OCI-LY3 (cell line): ENCODE results near the gene ARHGEF11.

Experiments
- H2AFZ ChIP-seq: fragments of 200-600, 300-600 bp; shearing (Covaris generic); 2 replicates; pipeline ENCODE4 v1.6.0; 2014; ENCODE audit warnings: antibody characterized with exemption, low read depth, low read length
- H3K27ac ChIP-seq: fragments of 200-600, 300-600 bp; sonication (generic); 2 replicates; pipeline ENCODE4 v1.5.1; 2014; ENCODE audit warnings: mild to moderate bottlenecking, low read length, moderate library complexity, mixed read lengths
- H3K27me3 ChIP-seq: fragments of 200-600, 300-600 bp; sonication (generic); 2 replicates; pipeline ENCODE4 v1.6.1; 2014; ENCODE audit warnings: low read depth, low read length, mixed read lengths
- H3K36me3 ChIP-seq: fragments of 200-600, 300-600 bp; sonication (generic); replicated peaks from 2 replicates; pipeline ENCODE3; 2014; ENCODE audit warnings: low read depth, low read length, mixed read lengths
- H3K4me1 ChIP-seq: fragments of 300-600, 200-600 bp; sonication (generic); 2 replicates; pipeline ENCODE4 v1.6.1; 2014; ENCODE audit warnings: low read length, mixed read lengths
- H3K4me2 ChIP-seq: fragments of 200-600, 300-600 bp; sonication (generic); 2 replicates; pipeline ENCODE4 v1.6.1; 2014; ENCODE audit warnings: low read length, mixed read lengths
- H3K4me3 ChIP-seq: fragments of 300-600, 200-600 bp; sonication (generic); 2 replicates; pipeline ENCODE4 v1.5.1; 2014; ENCODE audit warnings: antibody characterized with exemption, mild to moderate bottlenecking, low read length, moderate library complexity
- H3K79me2 ChIP-seq: fragments of 300-600, 200-600 bp; shearing (Covaris generic); 2 replicates; pipeline ENCODE4 v1.6.1; 2014; ENCODE audit warnings: mild to moderate bottlenecking, low read length, mixed read lengths
- H3K9ac ChIP-seq: fragments of 300-600, 200-600 bp; shearing (Covaris generic); 2 replicates; pipeline ENCODE4 v1.6.0; 2014; ENCODE audit warnings: mild to moderate bottlenecking, low read length, moderate library complexity
- H3K9me3 ChIP-seq: fragments of 200-600, 300-600 bp; shearing (Covaris generic); 2 replicates; pipeline ENCODE4 v1.6.1; 2014; ENCODE audit warnings: low read length, mixed read lengths; ENCODE audit not compliant: insufficient read depth
- H4K20me1 ChIP-seq: fragments of 200-600, 300-600 bp; sonication (generic); 2 replicates; pipeline ENCODE4 v1.6.1; 2016; ENCODE audit warnings: low read length, mixed read lengths; ENCODE audit not compliant: insufficient read depth
- EZH2phosphoT487 ChIP-seq: fragments of 200-600 bp; shearing (Covaris generic); IDR thresholded peaks from 2 replicates; pipeline ENCODE4 v1.6.1; 2018; ENCODE audit warnings: antibody characterized with exemption, mixed run types, low read depth
- TF ChIP-seq, protein P1 (sequence below): fragments of 200-600, 300-600 bp; sonication (generic); IDR thresholded peaks from 2 replicates; pipeline ENCODE4 v1.5.1; 2014; ENCODE audit warnings: antibody characterized with exemption, low read length, low read depth

The ARHGEF11 gene

DNA sequence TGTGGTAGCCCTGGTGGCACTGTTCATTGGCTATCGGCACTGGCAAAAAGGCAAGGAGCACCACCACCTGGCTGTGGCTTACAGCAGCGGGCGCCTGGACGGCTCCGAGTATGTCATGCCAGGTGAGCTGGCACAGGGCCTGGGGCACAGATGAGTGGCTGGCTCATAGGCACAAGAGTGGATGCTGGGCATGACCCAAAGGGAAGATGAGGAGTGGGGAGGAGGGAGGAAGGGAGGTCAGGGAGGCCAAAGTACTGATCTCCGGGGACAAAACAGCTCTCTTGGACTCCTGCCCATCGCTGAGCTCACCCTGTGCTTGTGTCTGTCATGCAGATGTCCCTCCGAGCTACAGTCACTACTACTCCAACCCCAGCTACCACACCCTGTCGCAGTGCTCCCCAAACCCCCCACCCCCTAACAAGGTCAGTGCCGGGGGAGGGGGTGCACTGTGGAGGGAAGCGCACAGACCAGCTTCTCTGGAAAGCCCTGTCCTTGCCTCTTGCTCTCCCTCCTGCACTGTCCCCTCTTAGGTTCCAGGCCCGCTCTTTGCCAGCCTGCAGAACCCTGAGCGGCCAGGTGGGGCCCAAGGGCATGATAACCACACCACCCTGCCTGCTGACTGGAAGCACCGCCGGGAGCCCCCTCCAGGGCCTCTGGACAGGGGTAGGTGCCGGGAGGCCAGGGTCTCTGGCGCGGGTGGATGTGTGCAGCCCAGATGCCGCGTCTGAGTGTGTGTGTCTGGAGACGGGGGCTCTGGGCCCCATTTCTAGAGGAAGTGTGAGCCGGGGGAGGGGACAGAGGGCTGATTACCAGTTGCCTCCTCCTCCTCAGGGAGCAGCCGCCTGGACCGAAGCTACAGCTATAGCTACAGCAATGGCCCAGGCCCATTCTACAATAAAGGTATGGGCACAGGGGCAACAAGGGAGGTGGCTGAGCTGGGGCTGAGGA, 132.4 kb downstream of the ARHGEF11 start:
- H3K79me2 ChIP-seq, result no peaks in the 10 kb centered on the region
- H4K20me1 ChIP-seq, result no peaks in the 10 kb centered on the region
- H2AFZ ChIP-seq, result no peak overlapping the region
- no peak overlapping the region for H3K9ac ChIP-seq
- H3K27ac ChIP-seq, result no peak overlapping the region
- H3K36me3 ChIP-seq, result no peaks in the 10 kb centered on the region
- H3K4me2 ChIP-seq, result no peak overlapping the region
- H3K4me1 ChIP-seq, result peaks cover 2% of the 10 kb centered on the region; the same call in 1 of the 2 replicates
- H3K27me3 ChIP-seq, result no peaks in the 10 kb centered on the region; the same call in 1 of the 2 replicates
- no peak overlapping the region for H3K4me3 ChIP-seq
- no peaks in the 10 kb centered on the region for H3K9me3 ChIP-seq
- TF ChIP-seq EZH2phosphoT487, result no peak
- TF ChIP-seq, protein P1, sequence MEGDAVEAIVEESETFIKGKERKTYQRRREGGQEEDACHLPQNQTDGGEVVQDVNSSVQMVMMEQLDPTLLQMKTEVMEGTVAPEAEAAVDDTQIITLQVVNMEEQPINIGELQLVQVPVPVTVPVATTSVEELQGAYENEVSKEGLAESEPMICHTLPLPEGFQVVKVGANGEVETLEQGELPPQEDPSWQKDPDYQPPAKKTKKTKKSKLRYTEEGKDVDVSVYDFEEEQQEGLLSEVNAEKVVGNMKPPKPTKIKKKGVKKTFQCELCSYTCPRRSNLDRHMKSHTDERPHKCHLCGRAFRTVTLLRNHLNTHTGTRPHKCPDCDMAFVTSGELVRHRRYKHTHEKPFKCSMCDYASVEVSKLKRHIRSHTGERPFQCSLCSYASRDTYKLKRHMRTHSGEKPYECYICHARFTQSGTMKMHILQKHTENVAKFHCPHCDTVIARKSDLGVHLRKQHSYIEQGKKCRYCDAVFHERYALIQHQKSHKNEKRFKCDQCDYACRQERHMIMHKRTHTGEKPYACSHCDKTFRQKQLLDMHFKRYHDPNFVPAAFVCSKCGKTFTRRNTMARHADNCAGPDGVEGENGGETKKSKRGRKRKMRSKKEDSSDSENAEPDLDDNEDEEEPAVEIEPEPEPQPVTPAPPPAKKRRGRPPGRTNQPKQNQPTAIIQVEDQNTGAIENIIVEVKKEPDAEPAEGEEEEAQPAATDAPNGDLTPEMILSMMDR, result no peak

DNA sequence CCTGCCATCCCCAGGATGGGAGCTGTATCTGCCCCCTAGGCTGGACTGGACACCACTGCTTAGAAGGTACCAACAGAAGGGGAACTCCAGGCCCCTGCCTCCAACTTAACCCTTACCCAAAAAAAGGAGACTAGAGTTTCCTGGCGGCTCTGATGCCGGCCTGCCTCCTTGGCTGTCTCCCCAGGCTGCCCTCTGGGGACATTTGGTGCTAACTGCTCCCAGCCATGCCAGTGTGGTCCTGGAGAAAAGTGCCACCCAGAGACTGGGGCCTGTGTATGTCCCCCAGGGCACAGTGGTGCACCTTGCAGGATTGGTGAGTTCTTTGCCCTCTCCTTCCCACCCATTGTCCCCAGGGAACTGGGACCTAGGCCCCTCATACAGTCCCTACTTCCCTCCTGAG, 133.2 kb downstream of the ARHGEF11 start:
- no peaks in the 10 kb centered on the region for H3K27me3 ChIP-seq
- H2AFZ ChIP-seq, result no peak overlapping the region
- H3K27ac ChIP-seq, result no peak overlapping the region
- no peaks in the 10 kb centered on the region for H3K9me3 ChIP-seq
- H3K9ac ChIP-seq, result no peak overlapping the region
- H3K4me1 ChIP-seq, result peaks cover 5% of the 10 kb centered on the region; the same call in 1 of the 2 replicates
- no peaks in the 10 kb centered on the region for H4K20me1 ChIP-seq
- H3K36me3 ChIP-seq, result no peaks in the 10 kb centered on the region
- TF ChIP-seq, protein P1, result no peak
- no peak for TF ChIP-seq EZH2phosphoT487
- no peaks in the 10 kb centered on the region for H3K79me2 ChIP-seq
- H3K4me2 ChIP-seq, result no peak overlapping the region
- no peak overlapping the region for H3K4me3 ChIP-seq

DNA sequence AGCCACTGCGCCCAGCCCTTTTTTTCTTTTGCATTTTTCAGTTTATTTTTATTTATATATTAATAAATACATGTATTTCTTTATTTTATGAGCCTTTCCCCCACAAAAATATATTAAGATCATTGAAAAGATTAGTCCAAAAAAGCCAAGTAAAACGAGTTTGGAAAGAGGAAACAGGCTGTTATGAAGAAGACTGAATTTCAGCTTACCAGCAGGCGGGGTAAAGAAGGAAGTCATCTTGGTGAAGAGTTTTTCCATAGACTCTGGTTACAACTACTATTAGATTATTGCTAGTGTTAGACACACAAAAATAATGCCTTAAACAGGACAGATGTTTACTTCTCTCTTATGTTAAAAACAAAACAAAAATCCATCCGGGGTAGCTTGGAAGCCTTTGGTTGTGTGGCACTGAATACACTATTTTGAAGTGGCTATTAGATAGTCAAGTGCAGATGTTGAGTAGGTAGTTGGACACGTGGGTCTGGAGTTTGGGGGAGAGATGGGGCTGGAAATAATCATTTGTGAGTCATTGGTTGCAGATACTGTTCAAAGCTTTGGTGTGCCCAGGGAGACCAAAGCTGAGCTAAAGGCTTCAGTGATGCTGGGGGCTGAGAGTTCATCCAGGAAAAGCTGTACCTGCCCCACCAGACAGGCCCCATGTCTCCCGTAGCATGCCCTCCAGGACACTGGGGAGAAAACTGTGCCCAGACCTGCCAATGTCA, 133.8 kb downstream of the ARHGEF11 start:
- H3K4me3 ChIP-seq, result no peak overlapping the region
- no peak overlapping the region for H3K27ac ChIP-seq
- peaks cover 9% of the 10 kb centered on the region; the same call in 1 of the 2 replicates for H3K4me1 ChIP-seq
- no peaks in the 10 kb centered on the region for H4K20me1 ChIP-seq
- no peak overlapping the region for H3K9ac ChIP-seq
- no peak overlapping the region for H2AFZ ChIP-seq
- no peaks in the 10 kb centered on the region for H3K9me3 ChIP-seq
- TF ChIP-seq, protein P1, result no peak
- TF ChIP-seq EZH2phosphoT487, result no peak
- no peaks in the 10 kb centered on the region for H3K27me3 ChIP-seq
- H3K36me3 ChIP-seq, result no peaks in the 10 kb centered on the region
- H3K4me2 ChIP-seq, result no peak overlapping the region
- no peaks in the 10 kb centered on the region for H3K79me2 ChIP-seq

DNA sequence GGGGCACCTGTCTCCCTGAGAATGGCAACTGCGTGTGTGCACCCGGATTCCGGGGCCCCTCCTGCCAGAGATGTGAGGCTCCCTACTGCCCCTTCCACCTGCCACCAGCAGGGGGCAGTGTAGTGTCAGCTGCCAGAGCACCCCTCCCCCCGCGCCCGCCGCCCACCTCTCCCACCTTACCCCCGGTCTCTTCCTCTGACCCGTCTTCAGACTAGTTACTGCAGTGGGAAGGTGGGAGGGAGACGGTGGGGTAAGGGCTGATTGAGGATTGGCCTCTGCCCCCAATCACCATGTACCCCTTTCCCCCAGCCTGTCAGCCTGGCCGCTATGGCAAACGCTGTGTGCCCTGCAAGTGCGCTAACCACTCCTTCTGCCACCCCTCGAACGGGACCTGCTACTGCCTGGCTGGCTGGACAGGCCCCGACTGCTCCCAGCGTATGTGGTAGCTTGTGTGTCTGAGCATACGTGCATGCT, 135.2 kb downstream of the ARHGEF11 start:
- H3K27ac ChIP-seq, result no peak overlapping the region
- no peak for TF ChIP-seq EZH2phosphoT487
- TF ChIP-seq, protein P1, result peak; percentile 92
- H3K4me2 ChIP-seq, result peak overlapping the region; percentile 65
- no peaks in the 10 kb centered on the region for H3K27me3 ChIP-seq
- no peaks in the 10 kb centered on the region for H3K9me3 ChIP-seq
- H3K79me2 ChIP-seq, result no peaks in the 10 kb centered on the region
- no peak overlapping the region for H3K9ac ChIP-seq
- 0 out of 2 replicates have a peak overlapping the region, but pooled peaks have one; percentile 12 for H2AFZ ChIP-seq
- H3K36me3 ChIP-seq, result no peaks in the 10 kb centered on the region
- H3K4me3 ChIP-seq, result peak overlapping the region; percentile 63
- no peaks in the 10 kb centered on the region for H4K20me1 ChIP-seq
- peaks cover 9% of the 10 kb centered on the region; the same call in 1 of the 2 replicates for H3K4me1 ChIP-seq
